NK-92 treated with Interleukin-12 subunit alpha and Interleukin-12 subunit beta, amount 100 ng/mL, for 24 hours (cell line): Measurements from ENCODE around the gene IFT22.
"Not testable (repeated sequence)": the region's sequence is repeated elsewhere in the genome, so short reads cannot be mapped to it uniquely, and the experiment has no call there.

Experiments
- DNase-seq: peaks from one replicate; lab custom pipeline; 2025; lab: John Stamatoyannopoulos, UW

Gene IFT22

GRCh38 chr7:101321491-101322401, at the start of gene IFT22:
Gene IFT22, minus strand, starts transcription at chr7:101321812. Its CDS starts 103 bp downstream, at chr7:101321709.
- DNase-seq = peak; percentile 85

- DNase-seq = no peak
Observed at GRCh38 chr7:101370836-101371235, 49.2 kb upstream of the IFT22 start.

- DNase-seq = no peak
Observed at GRCh38 chr7:101368422-101369165, 47.0 kb upstream of the IFT22 start.

GRCh38 chr7:101367676-101368075, 46.1 kb upstream of the IFT22 start:
- no peak for DNase-seq

GRCh38 chr7:101365956-101366355, 44.3 kb upstream of the IFT22 start:
- no peak for DNase-seq

- DNase-seq = peak; percentile 39
Observed at GRCh38 chr7:101363734-101364374, 42.2 kb upstream of the IFT22 start.

- DNase-seq = no peak
Observed at GRCh38 chr7:101363196-101363733, 41.7 kb upstream of the IFT22 start.

GRCh38 chr7:101362334-101363195, 41.0 kb upstream of the IFT22 start, which contains the start of gene COL26A1:
Gene COL26A1, plus strand, starts transcription at chr7:101362875. Its CDS starts 158 bp downstream, at chr7:101363033.
- no peak for DNase-seq

GRCh38 chr7:101357433-101357832, 35.8 kb upstream of the IFT22 start:
- DNase-seq = no peak

- no peak for DNase-seq
Observed at GRCh38 chr7:101352920-101353308, 31.3 kb upstream of the IFT22 start.

GRCh38 chr7:101349300-101349699, 27.7 kb upstream of the IFT22 start:
- not testable (repeated sequence) for DNase-seq

GRCh38 chr7:101348456-101349067, 26.9 kb upstream of the IFT22 start:
- DNase-seq = not testable (repeated sequence)

- DNase-seq = no peak
Observed at GRCh38 chr7:101347477-101347876, 25.9 kb upstream of the IFT22 start.

- DNase-seq = no peak
Observed at GRCh38 chr7:101342892-101343291, 21.3 kb upstream of the IFT22 start.

GRCh38 chr7:101340379-101340778, 18.8 kb upstream of the IFT22 start:
- DNase-seq = no peak

- no peak for DNase-seq
Observed at GRCh38 chr7:101333912-101334311, 12.3 kb upstream of the IFT22 start.

GRCh38 chr7:101332026-101332425, 10.4 kb upstream of the IFT22 start:
- DNase-seq = no peak

- DNase-seq = no peak
Observed at GRCh38 chr7:101330011-101330484, 8.4 kb upstream of the IFT22 start.

- DNase-seq = no peak
Observed at GRCh38 chr7:101328159-101328558, 6.5 kb upstream of the IFT22 start.

- DNase-seq = no peak
Observed at GRCh38 chr7:101319401-101319800, 2.2 kb downstream of the IFT22 start.

- DNase-seq = no peak
Observed at GRCh38 chr7:101315336-101315735, 6.3 kb downstream of the IFT22 start.
